Transverse colon (tissue), 4 donors: ENCODE data around the gene CKAP5.

Source experiments
- CTCF ChIP-seq, 5 experiments: fragments of 200-600 bp in 3 of 5; fragments of 450-650 bp in 2 of 5; sonication (generic) in 3 of 5; IDR thresholded peaks; 1 replicate in 2 of 5; 2 replicates in 3 of 5; pipeline ENCODE4 v1.5.1; 2016 to 2017; ENCODE audit warnings: antibody characterized with exemption in 5 of 5, inconsistent platforms in 3 of 5, mild to moderate bottlenecking in 2 of 5, moderate library complexity in 1 of 5
- EP300 ChIP-seq: sonication (generic); formaldehyde crosslinking; IDR thresholded peaks from one replicate; pipeline ENCODE4 v1.6.1; 2017; ENCODE audit warnings: antibody characterized with exemption, low read depth
- POLR2A ChIP-seq: fragments of 450-650 bp; IDR thresholded peaks from one replicate; pipeline ENCODE4 v1.6.1; 2016; ENCODE audit warnings: antibody characterized with exemption, mild to moderate bottlenecking, moderate library complexity
- POLR2AphosphoS5 ChIP-seq, 3 donors: sonication (generic); formaldehyde crosslinking; IDR thresholded peaks; one replicate each; pipeline ENCODE4 v1.6.1; 2016; ENCODE audit warnings: antibody characterized with exemption in 3 of 3

- TF ChIP-seq CTCF (IDR thresholded peaks at IDR 0.05), result no peak
- TF ChIP-seq POLR2A, result no peak
- no peak for TF ChIP-seq EP300
- no peak for TF ChIP-seq POLR2AphosphoS5 (IDR thresholded peaks at IDR 0.05)
These were observed 30.4 kb upstream of the CKAP5 start for GRCh38 chr11:46876471-46876870.
